22Rv1 (cell line): ENCODE measurements around the gene LRMDA.

Source experiments
- ZFX ChIP-seq: fragments of 450-650 bp; IDR thresholded peaks from 2 replicates; pipeline ENCODE4 v1.6.1; 2017; ENCODE audit warnings: antibody characterized with exemption, borderline replicate concordance
- TF ChIP-seq, protein P1 (sequence below): fragments of 450-650 bp; IDR thresholded peaks from 2 replicates; pipeline ENCODE4 v1.5.1; 2017; ENCODE audit warnings: mild to moderate bottlenecking

DNA sequence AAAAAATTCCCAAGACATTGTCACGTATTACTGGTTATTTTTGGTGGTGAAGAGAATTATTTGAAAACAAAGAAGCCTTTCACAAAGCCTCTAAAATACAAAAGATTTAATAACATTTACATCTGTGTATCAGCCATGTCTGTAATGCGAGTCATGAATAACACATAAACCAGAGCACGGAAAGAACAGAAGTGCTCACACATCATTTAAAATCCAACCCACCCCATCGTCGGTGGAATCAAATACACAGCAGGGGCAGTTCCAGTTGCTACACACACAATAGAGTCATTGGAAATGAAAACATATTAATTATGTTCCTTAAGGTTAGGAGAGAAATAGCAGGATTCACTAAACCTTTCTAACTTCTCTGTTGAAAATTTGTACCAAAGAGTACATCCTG lies 1108.9 kb downstream of the LRMDA start:
- no peak for TF ChIP-seq ZFX
- TF ChIP-seq, protein P1, sequence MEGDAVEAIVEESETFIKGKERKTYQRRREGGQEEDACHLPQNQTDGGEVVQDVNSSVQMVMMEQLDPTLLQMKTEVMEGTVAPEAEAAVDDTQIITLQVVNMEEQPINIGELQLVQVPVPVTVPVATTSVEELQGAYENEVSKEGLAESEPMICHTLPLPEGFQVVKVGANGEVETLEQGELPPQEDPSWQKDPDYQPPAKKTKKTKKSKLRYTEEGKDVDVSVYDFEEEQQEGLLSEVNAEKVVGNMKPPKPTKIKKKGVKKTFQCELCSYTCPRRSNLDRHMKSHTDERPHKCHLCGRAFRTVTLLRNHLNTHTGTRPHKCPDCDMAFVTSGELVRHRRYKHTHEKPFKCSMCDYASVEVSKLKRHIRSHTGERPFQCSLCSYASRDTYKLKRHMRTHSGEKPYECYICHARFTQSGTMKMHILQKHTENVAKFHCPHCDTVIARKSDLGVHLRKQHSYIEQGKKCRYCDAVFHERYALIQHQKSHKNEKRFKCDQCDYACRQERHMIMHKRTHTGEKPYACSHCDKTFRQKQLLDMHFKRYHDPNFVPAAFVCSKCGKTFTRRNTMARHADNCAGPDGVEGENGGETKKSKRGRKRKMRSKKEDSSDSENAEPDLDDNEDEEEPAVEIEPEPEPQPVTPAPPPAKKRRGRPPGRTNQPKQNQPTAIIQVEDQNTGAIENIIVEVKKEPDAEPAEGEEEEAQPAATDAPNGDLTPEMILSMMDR = no peak
